HUDEP-2 (cell line): Measurements from ENCODE around the gene GMFB.

Source experiments
- DNase-seq, 76 experiments: peaks; one replicate each; lab custom pipeline; 2025; ENCODE audit not compliant: unreplicated experiment in 76 of 76; lab: John Stamatoyannopoulos, UW

GMFB gene

GRCh38 chr14:54488646-54489317 is at the start of gene GMFB:
TSS of gene GMFB (minus strand) at chr14:54488980. CDS start at chr14:54488927, 53 bp downstream.
- peak in 74 of 76 experiments; percentile 8 to 92 (median 80) for DNase-seq

- DNase-seq: no peak
These were observed 49.3 kb upstream of the GMFB start for GRCh38 chr14:54538055-54538454.

DNA sequence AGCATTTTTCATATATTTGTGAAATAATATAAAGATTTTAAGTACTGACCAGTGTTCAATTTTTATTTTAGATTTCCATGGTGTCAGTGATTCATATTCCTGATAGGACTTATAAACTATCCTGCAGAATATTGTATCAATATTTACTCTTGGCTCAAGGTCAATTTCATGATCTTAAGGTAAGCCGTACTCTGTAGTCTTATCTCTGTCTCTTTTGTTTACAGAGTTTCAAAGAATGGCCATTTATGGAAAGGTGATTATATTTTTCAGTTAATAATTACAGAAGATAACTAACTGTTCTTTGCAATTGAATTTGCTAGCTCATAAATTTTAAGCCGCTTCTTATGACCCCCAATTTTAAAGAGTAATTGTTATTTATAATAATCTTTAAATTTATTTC is 48.9 kb upstream of the GMFB start:
- DNase-seq: no peak

GRCh38 chr14:54535646-54536045 is 46.9 kb upstream of the GMFB start:
- DNase-seq: no peak

DNA sequence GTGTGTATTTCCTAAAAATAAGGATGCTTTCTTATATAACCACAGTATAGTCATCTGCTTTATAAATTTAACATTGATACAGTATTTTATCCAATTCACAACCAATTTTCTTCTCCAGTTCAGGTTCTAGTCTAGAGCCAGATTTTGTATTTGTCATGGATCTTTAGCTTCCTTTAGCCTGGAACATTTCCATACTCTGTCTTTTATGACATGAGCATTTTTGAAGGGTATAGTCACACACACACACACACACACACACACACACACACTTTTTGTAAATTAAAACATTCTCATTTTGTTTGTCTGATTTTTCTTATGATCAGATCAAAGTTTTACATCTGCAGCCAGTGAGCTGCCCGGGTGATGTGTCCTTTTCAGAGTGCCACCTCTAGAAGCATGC is 46.3 kb upstream of the GMFB start:
- DNase-seq: no peak

DNA sequence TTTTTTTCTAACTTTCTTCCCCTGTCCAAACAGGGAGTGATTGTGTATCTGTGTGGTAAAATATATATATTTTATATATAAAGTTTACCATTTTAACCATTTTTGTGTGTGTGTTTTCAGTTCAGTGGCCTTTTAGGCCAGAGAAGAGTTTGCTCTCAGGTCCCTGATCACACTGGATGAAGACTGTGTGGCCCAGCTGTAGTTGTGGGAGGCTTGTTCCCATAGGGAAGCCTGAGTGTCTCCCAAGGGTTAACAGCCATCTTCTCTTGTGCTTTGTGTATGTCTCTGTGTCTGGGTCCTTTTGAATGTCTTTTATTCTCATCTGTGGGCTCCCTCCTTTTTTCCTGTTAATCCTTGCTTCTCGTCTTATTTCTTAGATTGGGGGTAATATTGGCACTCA is 44.3 kb upstream of the GMFB start:
- DNase-seq: no peak

GRCh38 chr14:54532111-54533012 is 43.6 kb upstream of the GMFB start:
- no peak for DNase-seq

GRCh38 chr14:54529811-54530210 is 41.0 kb upstream of the GMFB start:
- DNase-seq: no peak

DNA sequence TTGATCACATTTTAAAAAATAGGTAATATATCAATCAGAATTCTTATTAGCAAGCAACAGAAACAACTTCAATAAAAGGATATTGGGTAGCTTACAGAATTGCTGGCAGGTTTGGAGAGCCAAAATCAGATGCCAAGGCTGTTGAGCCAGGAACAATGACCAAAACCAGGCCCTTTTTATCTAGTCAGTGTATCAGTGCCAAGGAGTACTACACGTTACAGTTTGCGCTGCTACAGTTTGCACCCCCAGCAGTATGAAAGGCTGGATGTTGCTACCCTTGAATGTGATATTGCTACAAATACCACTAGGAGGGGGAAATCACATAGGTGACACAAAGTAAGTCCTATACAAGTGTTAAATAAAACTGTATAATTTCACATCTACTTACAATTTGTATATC is 40.2 kb upstream of the GMFB start:
- DNase-seq: no peak

DNA sequence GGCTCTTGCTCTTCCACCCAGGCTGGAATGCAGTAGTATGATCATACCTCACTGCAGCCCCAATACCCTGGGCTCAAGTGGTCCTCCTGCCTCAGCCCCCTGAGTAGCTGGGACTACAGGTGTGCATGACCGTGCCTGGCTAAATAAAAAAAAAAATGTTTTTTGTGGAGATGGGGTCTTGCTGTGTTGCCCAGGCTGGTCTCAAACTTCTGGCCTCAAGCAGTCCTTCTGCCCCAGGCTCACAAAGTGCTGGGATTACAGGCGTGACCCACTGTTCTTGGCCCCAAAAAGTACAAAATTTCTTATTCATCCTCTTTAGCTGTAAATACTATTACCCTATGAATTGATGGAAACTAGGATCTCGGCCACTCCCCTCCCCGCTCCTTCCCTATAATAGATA is 35.6 kb upstream of the GMFB start:
- no peak for DNase-seq

DNA sequence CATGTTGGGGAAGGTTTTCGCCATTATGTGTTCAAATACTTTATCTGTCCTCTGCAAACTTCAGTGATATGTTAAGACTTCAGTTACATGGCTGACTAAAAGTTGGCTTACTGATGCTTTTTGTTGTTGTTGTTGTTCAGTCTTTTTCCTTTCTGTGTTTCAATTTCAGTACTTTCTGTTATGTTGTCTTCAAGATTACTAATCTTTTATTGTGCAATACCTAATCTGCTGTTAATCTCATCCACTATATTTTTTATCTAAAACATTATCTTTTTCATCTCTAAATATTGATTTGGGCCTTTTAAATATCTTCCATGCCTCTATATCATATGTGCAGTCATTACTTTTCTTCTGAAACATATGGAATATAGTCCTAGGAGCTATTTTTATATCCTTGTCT is 27.9 kb upstream of the GMFB start:
- DNase-seq: no peak

GRCh38 chr14:54515670-54516069 is 26.9 kb upstream of the GMFB start:
- DNase-seq: no peak

DNA sequence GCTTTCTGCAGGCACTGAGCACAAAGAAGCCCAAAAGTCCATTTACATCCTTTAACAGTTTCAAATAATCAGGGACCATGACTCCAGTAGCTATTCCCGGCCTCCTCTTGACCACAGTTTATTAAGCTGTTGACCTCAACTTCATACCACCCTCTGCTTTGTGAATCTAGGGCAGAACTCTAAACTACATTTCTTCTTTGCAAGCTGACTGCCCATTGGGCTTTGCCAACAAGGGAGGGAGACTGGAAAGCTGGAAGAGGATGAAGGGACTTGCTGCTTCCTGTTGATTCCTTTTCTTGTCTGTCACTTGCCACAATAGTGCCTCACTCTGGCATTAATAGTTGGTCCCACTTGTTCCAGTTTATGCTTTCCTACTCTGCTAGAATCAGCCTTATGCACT is 23.6 kb upstream of the GMFB start:
- no peak for DNase-seq

DNA sequence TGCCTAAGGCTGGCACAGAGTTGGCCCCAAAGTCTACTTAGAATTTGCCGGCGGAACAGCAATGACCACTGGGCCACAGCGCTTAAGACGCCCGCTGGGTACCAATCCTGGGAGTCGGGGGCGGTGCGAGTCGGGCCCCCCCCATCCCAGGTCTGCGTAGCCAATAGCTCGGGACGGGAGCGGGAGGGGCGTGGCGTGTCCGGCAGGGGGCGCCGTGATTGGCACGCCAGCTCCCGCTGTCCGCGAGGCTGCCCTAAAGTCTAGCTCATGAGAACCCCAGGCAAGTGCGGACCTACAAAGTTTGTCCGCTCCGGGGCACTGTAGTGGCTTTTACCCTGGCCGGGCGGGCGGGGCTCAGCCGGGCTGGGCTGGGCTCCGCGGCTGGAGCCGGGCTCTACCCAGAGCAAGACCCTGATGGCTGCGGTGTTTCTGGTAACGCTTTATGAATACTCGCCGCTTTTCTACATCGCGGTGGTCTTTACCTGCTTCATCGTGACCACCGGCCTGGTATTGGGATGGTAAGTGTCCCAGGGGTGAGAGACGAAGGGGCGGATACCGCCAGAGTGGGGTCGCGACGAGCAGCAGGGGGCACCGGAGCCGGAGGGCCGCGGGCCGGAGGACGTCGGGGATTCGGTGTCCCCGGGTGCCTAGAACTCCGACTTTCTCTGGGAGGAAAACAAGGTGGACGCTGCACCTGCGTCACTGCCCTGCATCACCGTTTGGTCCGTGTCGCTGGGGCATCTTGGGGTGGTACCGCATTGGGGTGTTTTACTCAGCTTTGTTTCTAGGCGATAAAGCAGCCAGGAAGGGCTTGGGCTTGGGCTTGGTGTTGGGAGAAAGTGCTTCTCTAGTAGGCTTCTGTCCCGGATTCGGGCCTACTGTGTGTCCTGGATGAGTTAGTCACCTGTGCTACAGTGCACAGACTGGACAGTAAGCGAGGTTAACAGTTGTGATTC is 21.0 kb upstream of the GMFB start, which contains the start of gene CGRRF1:
CGRRF1 (plus strand) TSS at position 361 of the 956 bp plus-strand sequence; CDS start at position 415, 54 bp downstream.
- DNase-seq: peak; percentile 37 to 98 (median 94)

GRCh38 chr14:54503486-54503885 is 14.7 kb upstream of the GMFB start:
- DNase-seq: peak in 12 of 76 experiments; percentile 4 to 34 (median 20)

DNA sequence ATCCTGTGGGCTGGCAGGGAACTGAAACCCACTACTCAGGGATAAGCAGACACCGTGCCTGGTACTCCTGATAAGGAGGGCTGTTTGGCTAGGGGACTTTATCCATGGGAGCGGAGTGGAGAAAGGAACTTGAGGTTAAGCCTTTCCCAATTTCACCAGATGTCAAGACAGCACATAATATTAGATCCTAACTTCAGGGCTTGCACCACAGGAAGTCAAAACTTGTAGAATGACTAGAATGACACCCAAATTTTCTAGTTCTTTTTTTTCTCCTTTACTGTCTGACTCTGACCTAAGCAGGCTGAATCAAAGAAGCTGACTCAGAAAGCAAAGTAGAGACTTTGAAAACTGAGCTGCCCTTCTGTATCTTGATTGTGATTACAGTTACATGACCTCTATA is 13.8 kb upstream of the GMFB start:
- DNase-seq: no peak

DNA sequence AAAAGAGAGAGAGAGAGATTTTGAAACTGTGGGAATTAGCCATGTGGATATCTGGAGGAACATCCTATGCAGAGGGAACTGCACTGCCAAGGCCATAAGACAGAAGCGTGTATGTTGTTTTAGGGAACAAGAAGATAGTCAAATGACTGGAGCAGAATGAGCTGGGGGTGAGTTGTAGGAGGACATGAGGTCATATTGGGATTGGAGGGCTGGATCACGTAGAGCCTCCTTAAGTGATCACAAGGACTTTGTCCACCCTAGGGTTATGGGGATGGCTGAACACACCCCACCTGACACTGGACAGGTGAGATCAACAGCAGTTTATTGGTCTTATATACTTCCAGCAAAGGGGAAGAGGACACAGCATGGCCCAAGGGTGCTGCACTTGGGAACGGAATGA is 12.7 kb upstream of the GMFB start:
- DNase-seq: no peak

DNA sequence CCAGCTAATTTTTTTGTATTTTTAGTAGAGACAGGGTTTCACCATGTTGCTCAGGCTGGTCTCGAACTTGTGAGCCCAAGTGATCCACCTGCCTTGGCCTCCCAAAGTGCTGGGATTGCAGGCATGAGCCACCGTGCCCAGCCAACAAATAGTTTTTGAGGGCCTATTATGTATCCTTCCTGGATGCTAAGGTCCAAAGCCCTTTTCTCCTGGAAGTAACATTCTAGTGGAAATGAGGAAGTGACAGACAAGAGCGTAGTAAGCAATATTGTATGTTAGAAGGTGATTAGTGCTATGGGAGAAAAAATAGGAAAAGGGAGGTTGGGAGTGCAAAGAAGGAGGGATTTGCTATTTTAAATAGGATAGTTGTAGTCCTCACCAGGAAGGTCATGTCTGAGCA is 12.0 kb upstream of the GMFB start:
- DNase-seq: no peak

- no peak for DNase-seq
These were observed 9.8 kb upstream of the GMFB start for GRCh38 chr14:54498579-54498978.

GRCh38 chr14:54498095-54498531 is 9.3 kb upstream of the GMFB start:
- no peak for DNase-seq

- no peak for DNase-seq
These were observed 8.4 kb upstream of the GMFB start for GRCh38 chr14:54497224-54497623.
